Activated T-helper 2 cell treated with anti-CD3 and anti-CD28 coated beads, Interferon-gamma antibody, Interleukin-2, Interleukin-4, amounts not matched to agents 10 μg/mL and 5 μg/mL and 100 μg/mL, durations not matched to agents 14 hours and 24 hours and 36 hours (primary cell): ENCODE measurements around the gene CROCC2. TPM values are rescaled to one million over a fixed set of nuclear protein-coding genes. Genes with fewer than 3 reads are reported as not detected.

Experiments used
- DNase-seq: peaks from one replicate; pipeline ENCODE4 v3.0.0; 2021; ENCODE audit warnings: low spot score
- H3K27ac Mint-ChIP-seq: one replicate; pipeline ENCODE4 v1.8.0; 2021; ENCODE audit warnings: mixed read lengths
- H3K27me3 Mint-ChIP-seq: one replicate; pipeline ENCODE4 v1.8.0; 2021; ENCODE audit warnings: low read depth, mixed read lengths
- H3K36me3 Mint-ChIP-seq: one replicate; pipeline ENCODE4 v1.8.0; 2021; ENCODE audit warnings: low read depth, mixed read lengths
- H3K4me1 Mint-ChIP-seq: one replicate; pipeline ENCODE4 v1.8.0; 2021; ENCODE audit warnings: low read depth, mixed read lengths
- H3K4me3 Mint-ChIP-seq: one replicate; pipeline ENCODE4 v1.8.0; 2021; ENCODE audit warnings: low read depth, mild to moderate bottlenecking, moderate library complexity, mixed read lengths
- H3K9me3 Mint-ChIP-seq: one replicate; pipeline ENCODE4 v1.8.0; 2021; ENCODE audit warnings: mixed read lengths
- intact Hi-C: fragments of 100-400 bp; cut with micrococcal nuclease; formaldehyde crosslinking; loops from one replicate; pipeline ENCODE4 v1.15.1; 2023
- total RNA-seq: library from RNA; stranded (reverse); gene quantifications from 2 replicates; pipeline ENCODE4 v1.2.3, GENCODE V29; 2022

The CROCC2 gene
- total RNA-seq, 1 donor from 2014 or later: not detected

GRCh38 chr2:240891492-240892340 lies 14.4 kb upstream of the CROCC2 start:
- DNase-seq: no peak
- intact Hi-C loops: no loop called here
- H3K36me3 Mint-ChIP-seq: no peaks in the 10 kb centered on the region
- peaks cover 1% of the 10 kb centered on the region for H3K4me1 Mint-ChIP-seq
- no peaks in the 10 kb centered on the region for H3K9me3 Mint-ChIP-seq
- H3K4me3 Mint-ChIP-seq: no peak overlapping the region
- no peak overlapping the region for H3K27ac Mint-ChIP-seq
- no peaks in the 10 kb centered on the region for H3K27me3 Mint-ChIP-seq

GRCh38 chr2:240892356-240892755 lies 13.8 kb upstream of the CROCC2 start:
- H3K27me3 Mint-ChIP-seq: no peaks in the 10 kb centered on the region
- H3K27ac Mint-ChIP-seq: no peak overlapping the region
- DNase-seq: no peak
- H3K4me3 Mint-ChIP-seq: no peak overlapping the region
- H3K4me1 Mint-ChIP-seq: peaks cover 1% of the 10 kb centered on the region
- no peaks in the 10 kb centered on the region for H3K9me3 Mint-ChIP-seq
- no peaks in the 10 kb centered on the region for H3K36me3 Mint-ChIP-seq
- intact Hi-C loops: no loop called here

- no peak overlapping the region for H3K4me3 Mint-ChIP-seq
- intact Hi-C loops: no loop called here
Observed at GRCh38 chr2:240892925-240893324, 13.2 kb upstream of the CROCC2 start.

GRCh38 chr2:240893363-240893844 lies 12.7 kb upstream of the CROCC2 start:
- intact Hi-C loops: no loop called here

More at GRCh38 chr2:240892925-240893324, 13.2 kb upstream of the CROCC2 start:
- Mint-ChIP-seq H3K27ac (no peak overlapping the region), H3K27me3 (no peaks in the 10 kb centered on the region), H3K9me3 (no peaks in the 10 kb centered on the region), H3K36me3 (no peaks in the 10 kb centered on the region), H3K4me1 (peaks cover 1% of the 10 kb centered on the region)
- no peak for DNase-seq

GRCh38 chr2:240894006-240894405 lies 12.1 kb upstream of the CROCC2 start:
- H3K4me3 Mint-ChIP-seq: no peak overlapping the region
- no peaks in the 10 kb centered on the region for H3K27me3 Mint-ChIP-seq
- H3K9me3 Mint-ChIP-seq: no peaks in the 10 kb centered on the region
- no peak overlapping the region for H3K27ac Mint-ChIP-seq
- DNase-seq: no peak
- intact Hi-C loops: no loop called here
- peaks cover 1% of the 10 kb centered on the region for H3K4me1 Mint-ChIP-seq
- H3K36me3 Mint-ChIP-seq: no peaks in the 10 kb centered on the region

More at GRCh38 chr2:240893363-240893844, 12.7 kb upstream of the CROCC2 start:
- no peaks in the 10 kb centered on the region for H3K36me3 Mint-ChIP-seq
- no peak for DNase-seq
- peaks cover 1% of the 10 kb centered on the region for H3K4me1 Mint-ChIP-seq
- no peaks in the 10 kb centered on the region for H3K9me3 Mint-ChIP-seq
- no peak overlapping the region for H3K4me3 Mint-ChIP-seq
- H3K27me3 Mint-ChIP-seq: no peaks in the 10 kb centered on the region
- no peak overlapping the region for H3K27ac Mint-ChIP-seq

- no peak for DNase-seq
- intact Hi-C loops: no loop called here
- Mint-ChIP-seq H3K27ac (no peak overlapping the region), H3K9me3 (no peaks in the 10 kb centered on the region), H3K36me3 (no peaks in the 10 kb centered on the region), H3K4me3 (no peak overlapping the region), H3K27me3 (no peaks in the 10 kb centered on the region), H3K4me1 (peaks cover 1% of the 10 kb centered on the region)
Observed at GRCh38 chr2:240894836-240895558, 11.1 kb upstream of the CROCC2 start.

GRCh38 chr2:240895656-240896388 lies 10.3 kb upstream of the CROCC2 start, which contains the start of gene MAB21L4:
MAB21L4 (minus strand) TSS chr2:240896156; CDS start chr2:240895997, 159 bp downstream.
- no peak within 1 kb of the TSS for H3K4me3 Mint-ChIP-seq
- no peaks in the 10 kb centered on the region for H3K27me3 Mint-ChIP-seq
- no peak for DNase-seq
- no peaks in the 10 kb centered on the region for H3K36me3 Mint-ChIP-seq
- H3K9me3 Mint-ChIP-seq: no peaks in the 10 kb centered on the region
- intact Hi-C loops: no loop called here
- no peak within 1 kb of the TSS for H3K27ac Mint-ChIP-seq
- H3K4me1 Mint-ChIP-seq: peaks cover 1% of the 10 kb centered on the region

- Mint-ChIP-seq H3K27me3 (no peaks in the 10 kb centered on the region), H3K4me3 (no peak overlapping the region), H3K4me1 (peaks cover 1% of the 10 kb centered on the region), H3K27ac (no peak overlapping the region), H3K36me3 (no peaks in the 10 kb centered on the region), H3K9me3 (no peaks in the 10 kb centered on the region)
- intact Hi-C loops: no loop called here
- no peak for DNase-seq
Observed at GRCh38 chr2:240896394-240896793, 9.7 kb upstream of the CROCC2 start.

GRCh38 chr2:240896871-240897692 lies 9.1 kb upstream of the CROCC2 start:
- H3K36me3 Mint-ChIP-seq: no peaks in the 10 kb centered on the region
- no peak for DNase-seq
- no peak overlapping the region for H3K27ac Mint-ChIP-seq
- no peak overlapping the region for H3K4me3 Mint-ChIP-seq
- H3K27me3 Mint-ChIP-seq: no peaks in the 10 kb centered on the region
- H3K9me3 Mint-ChIP-seq: no peaks in the 10 kb centered on the region
- H3K4me1 Mint-ChIP-seq: peaks cover 1% of the 10 kb centered on the region
- intact Hi-C loops: no loop called here

GRCh38 chr2:240898108-240898730 lies 7.9 kb upstream of the CROCC2 start:
- H3K27me3 Mint-ChIP-seq: no peaks in the 10 kb centered on the region
- intact Hi-C loops: no loop called here
- DNase-seq: no peak
- no peak overlapping the region for H3K4me3 Mint-ChIP-seq
- H3K36me3 Mint-ChIP-seq: no peaks in the 10 kb centered on the region
- H3K4me1 Mint-ChIP-seq: peaks cover 1% of the 10 kb centered on the region
- H3K27ac Mint-ChIP-seq: no peak overlapping the region
- no peaks in the 10 kb centered on the region for H3K9me3 Mint-ChIP-seq

GRCh38 chr2:240898731-240899467 lies 7.2 kb upstream of the CROCC2 start:
- no peak overlapping the region for H3K27ac Mint-ChIP-seq

More at GRCh38 chr2:240898731-240899467, 7.2 kb upstream of the CROCC2 start:
- Mint-ChIP-seq H3K9me3 (no peaks in the 10 kb centered on the region), H3K4me1 (no peaks in the 10 kb centered on the region), H3K36me3 (no peaks in the 10 kb centered on the region), H3K4me3 (no peak overlapping the region), H3K27me3 (no peaks in the 10 kb centered on the region)
- DNase-seq: no peak
- intact Hi-C loops: no loop called here
